Neuronal stem cell (in vitro differentiated cells): ENCODE results near the gene PEAK3. TPM values are rescaled to one million over a fixed set of nuclear protein-coding genes. Genes with fewer than 3 reads are reported as not detected.
A peak's percentile ranks its signal among the peaks of the same experiment; 100 is the strongest.

Experiments
- DNase-seq: peaks from one replicate; pipeline ENCODE4 v3.0.0-alpha.2; 2013; ENCODE audit warnings: low spot score
- H2AFZ ChIP-seq: one replicate; pipeline ENCODE4 v1.6.1; 2013; ENCODE audit warnings: mild to moderate bottlenecking, low read length, inconsistent platforms
- H2AK5ac ChIP-seq: 2 replicates; pipeline ENCODE4 v1.6.1; 2013; ENCODE audit warnings: low read depth, mild to moderate bottlenecking, inconsistent platforms, low read length, moderate library complexity, mixed read lengths
- H2BK120ac ChIP-seq: 2 replicates; pipeline ENCODE4 v1.6.1; 2013; ENCODE audit warnings: low read depth, mild to moderate bottlenecking, inconsistent platforms, low read length, moderate library complexity, mixed read lengths
- H2BK12ac ChIP-seq: one replicate; pipeline ENCODE4 v1.6.1; 2013; ENCODE audit warnings: low read length, inconsistent platforms
- H2BK15ac ChIP-seq: 2 replicates; pipeline ENCODE4 v1.6.1; 2013; ENCODE audit warnings: mild to moderate bottlenecking, low read length, inconsistent platforms, mixed read lengths
- H2BK5ac ChIP-seq: one replicate; pipeline ENCODE4 v1.6.1; 2013; ENCODE audit warnings: inconsistent platforms, mild to moderate bottlenecking, low read length, moderate library complexity
- H3K14ac ChIP-seq: one replicate; pipeline ENCODE4 v1.6.1; 2013; ENCODE audit warnings: low read length, inconsistent platforms
- H3K18ac ChIP-seq: 2 replicates; pipeline ENCODE4 v1.6.1; 2013; ENCODE audit warnings: low read length, inconsistent platforms
- H3K23ac ChIP-seq: 2 replicates; pipeline ENCODE4 v1.6.1; 2013; ENCODE audit warnings: low read depth, mild to moderate bottlenecking, mixed read lengths, low read length, inconsistent platforms; ENCODE audit not compliant: poor library complexity
- H3K27ac ChIP-seq: replicated peaks from 3 replicates; pipeline ENCODE4 v1.5.1; 2013; ENCODE audit warnings: low read length, inconsistent platforms
- H3K27me3 ChIP-seq, 3 experiments: 2 replicates each; pipeline ENCODE4 v1.6.1; 2013; ENCODE audit warnings: low read length in 3 of 3, mild to moderate bottlenecking in 2 of 3, inconsistent platforms in 1 of 3, low read depth in 1 of 3, mixed read lengths in 1 of 3, moderate library complexity in 1 of 3; ENCODE audit not compliant: control insufficient read depth in 3 of 3, insufficient read depth in 3 of 3
- H3K36me3 ChIP-seq, 2 donors: replicated peaks in 1 of 2; 2 replicates each; pipeline ENCODE4 v1.6.1; 2013; ENCODE audit warnings: low read length in 2 of 2; ENCODE audit not compliant: control insufficient read depth in 2 of 2, insufficient read depth in 2 of 2
- H3K4ac ChIP-seq: 2 replicates; pipeline ENCODE4 v1.6.1; 2013; ENCODE audit warnings: inconsistent platforms, mild to moderate bottlenecking, low read length, moderate library complexity
- H3K4me1 ChIP-seq, 2 donors: 1 replicate in 1 of 2; 2 replicates in 1 of 2; pipeline ENCODE4 v1.6.1; 2013; ENCODE audit warnings: low read length in 2 of 2, low read depth in 1 of 2; ENCODE audit not compliant: control insufficient read depth in 2 of 2, insufficient read depth in 1 of 2
- H3K4me2 ChIP-seq: one replicate; pipeline ENCODE4 v1.6.1; 2013; ENCODE audit warnings: mild to moderate bottlenecking, low read length, inconsistent platforms; ENCODE audit not compliant: insufficient read depth, poor library complexity, severe bottlenecking
- H3K4me3 ChIP-seq, 2 donors: 2 replicates each; pipeline ENCODE4 v1.5.1; 2013; ENCODE audit warnings: low read length in 2 of 2, mild to moderate bottlenecking in 2 of 2, inconsistent platforms in 1 of 2, moderate library complexity in 1 of 2
- H3K79me1 ChIP-seq: one replicate; pipeline ENCODE4 v1.6.1; 2013; ENCODE audit warnings: low read depth, mild to moderate bottlenecking, inconsistent platforms, low read length, moderate library complexity
- H3K9ac ChIP-seq: one replicate; pipeline ENCODE4 v1.6.1; 2013; ENCODE audit warnings: mild to moderate bottlenecking, low read depth, low read length, inconsistent platforms; ENCODE audit not compliant: poor library complexity
- H3K9me3 ChIP-seq, 2 donors: replicated peaks in 1 of 2; 2 replicates each; pipeline versions ENCODE3 to v1.6.1; 2013; ENCODE audit warnings: low read length in 2 of 2, mild to moderate bottlenecking in 2 of 2, inconsistent platforms in 1 of 2, low read depth in 1 of 2, mixed read lengths in 1 of 2, moderate library complexity in 1 of 2; ENCODE audit not compliant: control insufficient read depth in 2 of 2, insufficient read depth in 1 of 2
- H4K8ac ChIP-seq: one replicate; pipeline ENCODE4 v1.6.1; 2013; ENCODE audit warnings: low read depth, mild to moderate bottlenecking, inconsistent platforms, low read length, moderate library complexity
- H4K91ac ChIP-seq: one replicate; pipeline ENCODE4 v1.6.1; 2013; ENCODE audit warnings: low read length, low read depth, mild to moderate bottlenecking, inconsistent platforms; ENCODE audit not compliant: poor library complexity
- WGBS, 2 donors: extraction: QIAGEN DNeasy Blood & Tissue Kit; methylation state at CpG; one replicate each; pipeline ENCODE4 v1.1.7; 2013; ENCODE audit warnings: missing lambda C conversion rate in 2 of 2, mixed read lengths in 1 of 2; ENCODE audit not compliant: insufficient read length in 2 of 2, insufficient replicate concordance in 1 of 2; ENCODE audit errors: extremely low coverage in 2 of 2; 5-methylcytosine and 5-hydroxymethylcytosine counted together
- polyA plus RNA-seq, 2 experiments: library from polyadenylated mRNA; stranded (reverse); fragments of 200-250 nt; gene quantifications; one replicate each; pipeline ENCODE4 v1.2.3, GENCODE V29; 2013

The PEAK3 gene
- not detected for polyA plus RNA-seq (2013, experiment 1 of 2)
- polyA plus RNA-seq (2013, experiment 2 of 2), result not detected

- no peak for DNase-seq
- Histone ChIP-seq H2BK5ac (peak within 1 kb of the TSS; percentile 48), H3K36me3 (no peaks in the 10 kb centered on the region), H3K9ac (peak within 1 kb of the TSS; percentile 44), H2BK120ac (no peak within 1 kb of the TSS), H3K27ac (no peak within 1 kb of the TSS), H3K9me3 (no peaks in the 10 kb centered on the region), H3K4me2 (peak within 1 kb of the TSS; percentile 67), H2AK5ac (peak within 1 kb of the TSS; percentile 76), H3K4me3 (peak within 1 kb of the TSS in 1 of 2 donors; percentile 34), H4K91ac (no peak within 1 kb of the TSS), H2BK12ac (no peak within 1 kb of the TSS), H4K8ac (peak within 1 kb of the TSS; percentile 17), H3K4ac (no peak within 1 kb of the TSS), H3K18ac (peak within 1 kb of the TSS; percentile 71), H3K27me3 (peaks cover 0 to 26% (median 0%) of the 10 kb centered on the region in 3 experiments), H3K4me1 (peaks cover 3 to 8% of the 10 kb centered on the region in 2 donors), H2BK15ac (no peak within 1 kb of the TSS), H3K14ac (no peak within 1 kb of the TSS), H3K23ac (no peak within 1 kb of the TSS), H2AFZ (peak within 1 kb of the TSS; percentile 84), H3K79me1 (peaks cover 1% of the 10 kb centered on the region)
- WGBS, 2 donors, result no CpG with 5 or more reads among the region's 41 CpGs
These were observed at the start of gene PEAK3 for GRCh38 chr19:2282062-2282861. Gene PEAK3, minus strand, starts transcription at chr19:2282175. Its CDS starts 1,244 bp downstream, at chr19:2280931.

- H3K14ac ChIP-seq, result no peak overlapping the region
- H4K91ac ChIP-seq, result no peak overlapping the region
- H3K4me1 ChIP-seq, result peaks cover 16 to 17% of the 10 kb centered on the region in 2 donors
- peaks cover 18% of the 10 kb centered on the region for H3K79me1 ChIP-seq
- H3K36me3 ChIP-seq, result peaks cover 3 to 21% of the 10 kb centered on the region in 2 donors
- H2BK120ac ChIP-seq, result no peak overlapping the region
- peak overlapping the region; percentile 67 for H2BK15ac ChIP-seq
- H3K18ac ChIP-seq, result no peak overlapping the region
- no peak overlapping the region for H3K4me2 ChIP-seq
- no CpG with 5 or more reads among the region's 20 CpGs for WGBS, 2 donors
- no peak overlapping the region for H2BK5ac ChIP-seq
- H3K23ac ChIP-seq, result no peak overlapping the region
- H2BK12ac ChIP-seq, result no peak overlapping the region
- no peak overlapping the region for H3K4me3 ChIP-seq
- H3K27ac ChIP-seq, result peak overlapping the region; percentile 35
- no peak overlapping the region for H4K8ac ChIP-seq
- peak overlapping the region; percentile 81 for H3K9ac ChIP-seq
- DNase-seq, result no peak
- H2AFZ ChIP-seq, result no peak overlapping the region
- H3K27me3 ChIP-seq, result no peaks in the 10 kb centered on the region
- H3K9me3 ChIP-seq, result peaks cover 0 to 2% of the 10 kb centered on the region in 2 donors
- no peak overlapping the region for H3K4ac ChIP-seq
- H2AK5ac ChIP-seq, result no peak overlapping the region
These were observed 48.8 kb upstream of the PEAK3 start for GRCh38 chr19:2330632-2331284.

GRCh38 chr19:2330255-2330631, 48.3 kb upstream of the PEAK3 start:
- Histone ChIP-seq H3K9ac (no peak overlapping the region), H2BK12ac (no peak overlapping the region), H3K4ac (no peak overlapping the region), H4K91ac (no peak overlapping the region), H3K9me3 (peaks cover 0 to 2% of the 10 kb centered on the region in 2 donors), H3K18ac (no peak overlapping the region), H2AK5ac (no peak overlapping the region), H3K79me1 (peaks cover 17% of the 10 kb centered on the region), H3K27ac (no peak overlapping the region), H3K4me1 (peaks cover 16 to 17% of the 10 kb centered on the region in 2 donors), H3K23ac (no peak overlapping the region), H3K36me3 (peaks cover 5 to 26% of the 10 kb centered on the region in 2 donors), H2BK15ac (peak overlapping the region; percentile 67), H3K27me3 (no peaks in the 10 kb centered on the region), H3K4me2 (no peak overlapping the region), H3K14ac (no peak overlapping the region), H4K8ac (no peak overlapping the region), H2BK5ac (no peak overlapping the region), H2BK120ac (no peak overlapping the region), H3K4me3 (no peak overlapping the region), H2AFZ (no peak overlapping the region)
- DNase-seq, result no peak
- WGBS, 2 donors, result no CpG with 5 or more reads among the region's 10 CpGs

GRCh38 chr19:2329501-2329916, 47.5 kb upstream of the PEAK3 start:
- WGBS, 2 donors, result no CpG with 5 or more reads among the region's 13 CpGs
- Histone ChIP-seq H3K9ac (peak overlapping the region; percentile 92), H3K18ac (no peak overlapping the region)

More at GRCh38 chr19:2329501-2329916, 47.5 kb upstream of the PEAK3 start:
- H2BK12ac ChIP-seq, result no peak overlapping the region
- H3K4me1 ChIP-seq, result peaks cover 16 to 17% of the 10 kb centered on the region in 2 donors
- no peak overlapping the region for H2BK15ac ChIP-seq
- no peak overlapping the region for H2BK120ac ChIP-seq
- peak overlapping the region; percentile 96 to 98 for H3K4me3 ChIP-seq
- peak overlapping the region; percentile 83 for H3K4me2 ChIP-seq
- no peak overlapping the region for H3K4ac ChIP-seq
- no peak overlapping the region for H2AFZ ChIP-seq
- H3K27me3 ChIP-seq, result no peaks in the 10 kb centered on the region
- H3K9me3 ChIP-seq, result no peaks in the 10 kb centered on the region
- H2AK5ac ChIP-seq, result peak overlapping the region; percentile 90
- no peak overlapping the region for H3K14ac ChIP-seq
- H3K36me3 ChIP-seq, result peaks cover 10 to 29% of the 10 kb centered on the region in 2 donors
- H3K27ac ChIP-seq, result no peak overlapping the region
- DNase-seq, result peak; percentile 53
- peak overlapping the region; percentile 75 for H2BK5ac ChIP-seq
- H4K8ac ChIP-seq, result no peak overlapping the region
- H3K79me1 ChIP-seq, result peaks cover 19% of the 10 kb centered on the region
- H3K23ac ChIP-seq, result peak overlapping the region; percentile 21
- no peak overlapping the region for H4K91ac ChIP-seq
